Measurements from ENCODE around the gene EEF1AKMT3.

The EEF1AKMT3 gene

GRCh38 chr12:57751788-57752667 is 20.4 kb upstream of the EEF1AKMT3 start, which contains the start of gene CDK4:
TSS of gene CDK4 (minus strand) at chr12:57752310. CDS start at chr12:57751717, 593 bp downstream.
- DNase-seq = peak; percentile 98

GRCh38 chr12:57752668-57753000 is 19.8 kb upstream of the EEF1AKMT3 start:
- DNase-seq = no peak

GRCh38 chr12:57753756-57754337 is 18.6 kb upstream of the EEF1AKMT3 start:
- DNase-seq = no peak

- DNase-seq = peak; percentile 77
Measured at GRCh38 chr12:57754411-57755193, 17.8 kb upstream of the EEF1AKMT3 start, which contains the start of gene MARCHF9. TSS of gene MARCHF9 (plus strand) at chr12:57755103. CDS start at chr12:57755529, 426 bp downstream.

GRCh38 chr12:57755194-57755453 is 17.3 kb upstream of the EEF1AKMT3 start:
- DNase-seq = no peak

- DNase-seq = no peak
Measured at GRCh38 chr12:57755454-57756372, 16.7 kb upstream of the EEF1AKMT3 start.

- no peak for DNase-seq
Measured at GRCh38 chr12:57756406-57757341, 15.7 kb upstream of the EEF1AKMT3 start.

- no peak for DNase-seq
Measured at GRCh38 chr12:57757771-57758170, 14.6 kb upstream of the EEF1AKMT3 start.

- no peak for DNase-seq
Measured at GRCh38 chr12:57758552-57759359, 13.7 kb upstream of the EEF1AKMT3 start.

- DNase-seq = no peak
Measured at GRCh38 chr12:57759360-57759980, 12.9 kb upstream of the EEF1AKMT3 start.

- DNase-seq = no peak
Measured at GRCh38 chr12:57760347-57760982, 11.9 kb upstream of the EEF1AKMT3 start.

- no peak for DNase-seq
Measured at GRCh38 chr12:57761391-57761998, 10.9 kb upstream of the EEF1AKMT3 start.

GRCh38 chr12:57762463-57762862 is 10.0 kb upstream of the EEF1AKMT3 start:
- no peak for DNase-seq

GRCh38 chr12:57763881-57764661 is 8.3 kb upstream of the EEF1AKMT3 start:
- no peak for DNase-seq

- DNase-seq = no peak
Measured at GRCh38 chr12:57764662-57765002, 7.8 kb upstream of the EEF1AKMT3 start.

GRCh38 chr12:57765003-57765697 is 7.3 kb upstream of the EEF1AKMT3 start:
- DNase-seq = no peak

- no peak for DNase-seq
Measured at GRCh38 chr12:57765698-57766463, 6.5 kb upstream of the EEF1AKMT3 start.
